K562 (cell line): ENCODE measurements around the gene FSD1L. TPM values are rescaled to one million over a fixed set of nuclear protein-coding genes. Genes with fewer than 3 reads are reported as not detected.

Experiments used
- ATAC-seq: fragments of 200-7000 bp; cut with Tn5 transposase; 3 replicates; pipeline ENCODE4 v1.9.1; 2020; ENCODE audit warnings: moderate library complexity
- BruUV-seq: library from RNA; stranded (reverse); fragments of 400-500 nt; replicated peaks from 2 replicates; lab custom pipeline; 2021; lab: Mats Ljungman, UMichigan
- CTCF ChIA-PET: fragments of 300-600 bp; formaldehyde crosslinking; extraction: SDS; loops from one replicate; lab custom pipeline; 2021; ENCODE audit warnings: low intra/inter-chr PET ratio; lab: Yijun Ruan, JAX
- POLR2A ChIA-PET: fragments of 300-600, 350-650 bp; sonication (Branson Sonifier 250); formaldehyde crosslinking; extraction: SDS; loops from one replicate; lab custom pipeline; 2021; ENCODE audit warnings: antibody characterized with exemption, inconsistent platforms; lab: Yijun Ruan, JAX
- DNase-seq, 4 experiments: peaks; one replicate each; pipeline versions ENCODE4 v3.0.0 to v3.0.0-alpha.2; 2011 to 2018; ENCODE audit warnings: low spot score in 3 of 4, mixed read lengths in 3 of 4; ENCODE audit errors: extremely low read depth in 1 of 4
- FAIRE-seq: peaks from 2 replicates; lab custom pipeline; 2011; peaks lifted over from hg19 to GRCh38; lab: Jason Lieb, UNC
- H2AFZ ChIP-seq: 2 replicates; pipeline ENCODE4 v1.6.0; 2011; ENCODE audit warnings: low read depth, low read length, control low read depth, inconsistent platforms
- H3K27ac ChIP-seq: fragments of 200-600 bp; 3 replicates; pipeline ENCODE4 v1.8.0; 2011; ENCODE audit warnings: low read depth, mild to moderate bottlenecking, control low read depth, inconsistent platforms, low read length, moderate library complexity, mixed read lengths; ENCODE audit errors: extremely low read depth
- H3K27me3 ChIP-seq, 2 experiments: fragments of 300-600 bp in 1 of 2; 2 replicates in 1 of 2; 3 replicates in 1 of 2; pipeline versions ENCODE4 v1.6.0 to v1.8.0; 2011; ENCODE audit warnings: inconsistent platforms in 2 of 2, low read length in 2 of 2, mild to moderate bottlenecking in 1 of 2, mixed read lengths in 1 of 2, moderate library complexity in 1 of 2; ENCODE audit not compliant: control insufficient read depth in 2 of 2, insufficient read depth in 2 of 2
- H3K36me3 ChIP-seq: fragments of 300-600 bp; 3 replicates; pipeline ENCODE4 v1.8.0; 2011; ENCODE audit warnings: mild to moderate bottlenecking, low read length, inconsistent platforms; ENCODE audit not compliant: control insufficient read depth, insufficient read depth
- H3K4me1 ChIP-seq, 2 experiments: fragments of 200-600 bp in 1 of 2; replicated peaks in 1 of 2; 2 replicates in 1 of 2; 3 replicates in 1 of 2; pipeline versions ENCODE4 v1.5.1 to v1.8.0; 2011; ENCODE audit warnings: inconsistent platforms in 2 of 2, low read length in 2 of 2, mild to moderate bottlenecking in 1 of 2, mixed read lengths in 1 of 2, moderate library complexity in 1 of 2; ENCODE audit not compliant: control insufficient read depth in 2 of 2, insufficient read depth in 2 of 2
- H3K4me2 ChIP-seq: 2 replicates; pipeline ENCODE4 v1.6.1; 2011; ENCODE audit warnings: low read length, control low read depth, inconsistent platforms, mixed read lengths; ENCODE audit not compliant: insufficient read depth
- H3K4me3 ChIP-seq: fragments of 200-600 bp; sonication (generic), shearing (Covaris generic); 2 replicates; pipeline ENCODE4 v1.5.1; 2016; ENCODE audit warnings: control low read depth, inconsistent platforms
- H3K79me2 ChIP-seq: fragments of 200-600 bp; 3 replicates; pipeline ENCODE4 v1.8.0; 2011; ENCODE audit warnings: low read length, inconsistent platforms; ENCODE audit not compliant: control insufficient read depth, insufficient read depth
- H3K9ac ChIP-seq, 2 experiments: 2 replicates each; pipeline versions ENCODE4 v1.6.0 to v1.6.1; 2011; ENCODE audit warnings: low read depth in 2 of 2, low read length in 2 of 2, control low read depth in 1 of 2, inconsistent platforms in 1 of 2, mild to moderate bottlenecking in 1 of 2, mixed read lengths in 1 of 2; ENCODE audit not compliant: insufficient read depth in 1 of 2
- H3K9me1 ChIP-seq: one replicate; pipeline ENCODE4 v1.6.0; 2011; ENCODE audit warnings: inconsistent platforms, mild to moderate bottlenecking, low read length, moderate library complexity; ENCODE audit not compliant: control insufficient read depth, insufficient read depth
- H3K9me3 ChIP-seq: replicated peaks from 2 replicates; pipeline ENCODE4 v1.5.1; 2011; ENCODE audit warnings: low read depth, low read length, inconsistent platforms; ENCODE audit not compliant: control insufficient read depth, insufficient read depth
- H4K20me1 ChIP-seq: replicated peaks from 2 replicates; pipeline ENCODE4 v1.6.1; 2011; ENCODE audit warnings: low read length, inconsistent platforms, mixed read lengths; ENCODE audit not compliant: control insufficient read depth, insufficient read depth
- PHB2 ChIP-seq: fragments of 450-650 bp; IDR thresholded peaks from 2 replicates; pipeline ENCODE4 v1.6.1; 2017; ENCODE audit warnings: low read depth
- RAD21 ChIP-seq, 2 experiments: fragments of 250-450 bp in 1 of 2; fragments of 450-650 bp in 1 of 2; sonication (Bioruptor Pico) in 1 of 2; formaldehyde crosslinking in 1 of 2; IDR thresholded peaks in 1 of 2; conservative IDR thresholded peaks in 1 of 2; 2 replicates each; pipeline versions ENCODE4 v1.4.0 to v1.8.0; 2020 to 2022; ENCODE audit warnings: mild to moderate bottlenecking in 2 of 2, moderate library complexity in 1 of 2
- WGBS: fragments of 100-300 bp; shearing (Covaris generic); methylation state at CpG from one replicate; pipeline ENCODE4 v1.1.6; 2016; ENCODE audit warnings: low coverage, mixed read lengths; ENCODE audit not compliant: insufficient coverage; ENCODE audit errors: missing lambda C conversion rate; 5-methylcytosine and 5-hydroxymethylcytosine counted together
- in situ Hi-C: fragments of 300-500 bp; cut with MboI; formaldehyde crosslinking; loops from 4 replicates; pipeline ENCODE4 v1.15.0; 2018; ENCODE audit warnings: inconsistent platforms, mixed read lengths
- intact Hi-C: fragments of 100-400 bp; cut with micrococcal nuclease; formaldehyde crosslinking; loops from 2 replicates; pipeline ENCODE4 v1.14.2; 2022
- polyA plus RNA-seq, 8 experiments: library from polyadenylated mRNA; depleted of rRNA in 4 of 8; stranded (reverse) in 5 of 8; unstranded in 3 of 8; fragments of >200 nt; fragmentation: Nextera tagmentation in 2 of 8; fragmentation: Illumina TruSeq in 1 of 8; extraction: Ambion mirVana in 2 of 8; extraction: Trizol in 1 of 8; gene quantifications; 2 replicates each; pipeline versions ENCODE4 v1.2.1 to v1.2.3, GENCODE V29; 2011 to 2014; ENCODE audit warnings: inconsistent platforms in 1 of 8, missing spikeins in 1 of 8
- total RNA-seq, 7 experiments: library from RNA; depleted of rRNA in 6 of 7; stranded (reverse); fragments of >200 nt in 6 of 7; fragmentation: Illumina TruSeq in 2 of 7; extraction: Trizol in 2 of 7; gene quantifications; 2 replicates each; pipeline versions ENCODE4 v1.2.1 to v1.2.3, GENCODE V29; 2011 to 2021; ENCODE audit warnings: low replicate concordance in 1 of 7
- TF ChIP-seq, protein P1 (sequence below), 3 experiments: IDR thresholded peaks in 2 of 3; conservative IDR thresholded peaks in 1 of 3; 2 replicates each; pipeline ENCODE4 v1.5.1; 2011 to 2012; ENCODE audit warnings: low read length in 3 of 3, mild to moderate bottlenecking in 3 of 3, control low read depth in 2 of 3, improper control_type of control experiment in 1 of 3, inconsistent platforms in 1 of 3, low read depth in 1 of 3, mixed read lengths in 1 of 3, moderate library complexity in 1 of 3; ENCODE audit not compliant: insufficient read depth in 2 of 3

FSD1L gene
- total and polyA plus RNA-seq, 9 of the 15 experiments (the other 6 are each of a cell fraction or from before 2014, with no cell fraction given) = 0.95 to 4.2 (median 2.1) TPM

DNA sequence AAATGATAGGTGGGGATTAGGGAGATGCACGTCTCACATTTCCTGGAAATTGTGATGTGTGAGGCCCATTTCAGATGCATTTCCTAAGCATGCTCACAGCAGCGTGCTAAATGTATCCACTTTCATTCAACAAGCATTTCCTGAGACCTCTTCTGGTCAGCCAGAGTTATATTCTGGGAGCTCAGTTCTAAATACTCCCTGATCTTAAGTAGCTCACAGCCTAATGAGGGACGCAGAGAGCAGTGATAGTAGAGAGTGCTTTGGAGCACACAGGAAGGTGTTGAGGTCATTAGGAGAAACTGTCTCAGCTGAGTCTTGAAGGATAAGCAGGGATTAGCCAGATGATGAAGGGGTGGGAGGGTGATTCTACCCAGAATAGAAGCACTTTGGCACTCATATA, 46.2 kb upstream of the FSD1L start:
- POLR2A ChIA-PET = no interaction called here
- in situ Hi-C loops = loop anchor here (10.0 kb wide), 1 partner anchor 617 kb away; no protein-coding TSS in a partner anchor
- Histone ChIP-seq H3K27me3 (peaks cover 24 to 27% of the 10 kb centered on the region in 2 experiments), H3K4me2 (no peak overlapping the region), H3K27ac (no peak overlapping the region), H3K9ac (no peak overlapping the region)
- ATAC-seq (no peak), DNase-seq (no peak)
- BruUV-seq = no TSS peak
- TF ChIP-seq RAD21 (CRISPR knock-in tag; conservative IDR thresholded peaks at IDR 0.05 in 1 of 2, IDR thresholded peaks at IDR 0.05 in 1 of 2) = peak in 1 of 2 experiments; percentile 20; a peak in 1 of 4 replicates
- TF ChIP-seq, protein P1, sequence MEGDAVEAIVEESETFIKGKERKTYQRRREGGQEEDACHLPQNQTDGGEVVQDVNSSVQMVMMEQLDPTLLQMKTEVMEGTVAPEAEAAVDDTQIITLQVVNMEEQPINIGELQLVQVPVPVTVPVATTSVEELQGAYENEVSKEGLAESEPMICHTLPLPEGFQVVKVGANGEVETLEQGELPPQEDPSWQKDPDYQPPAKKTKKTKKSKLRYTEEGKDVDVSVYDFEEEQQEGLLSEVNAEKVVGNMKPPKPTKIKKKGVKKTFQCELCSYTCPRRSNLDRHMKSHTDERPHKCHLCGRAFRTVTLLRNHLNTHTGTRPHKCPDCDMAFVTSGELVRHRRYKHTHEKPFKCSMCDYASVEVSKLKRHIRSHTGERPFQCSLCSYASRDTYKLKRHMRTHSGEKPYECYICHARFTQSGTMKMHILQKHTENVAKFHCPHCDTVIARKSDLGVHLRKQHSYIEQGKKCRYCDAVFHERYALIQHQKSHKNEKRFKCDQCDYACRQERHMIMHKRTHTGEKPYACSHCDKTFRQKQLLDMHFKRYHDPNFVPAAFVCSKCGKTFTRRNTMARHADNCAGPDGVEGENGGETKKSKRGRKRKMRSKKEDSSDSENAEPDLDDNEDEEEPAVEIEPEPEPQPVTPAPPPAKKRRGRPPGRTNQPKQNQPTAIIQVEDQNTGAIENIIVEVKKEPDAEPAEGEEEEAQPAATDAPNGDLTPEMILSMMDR (IDR thresholded peaks at IDR 0.05 in 2 of 3, conservative IDR thresholded peaks at IDR 0.05 in 1 of 3; ENCODE audit: insufficient read depth in 2 of 3, low read depth in 1 of 3, low read length in 3 of 3) = peak in 1 of 3 experiments; percentile 10; a peak in 1 of 6 replicates
- TF ChIP-seq PHB2 = no peak
- TF ChIP-seq, all 486 proteins: peak for 2
- H3K9me1 ChIP-seq = no peaks in the 10 kb centered on the region
- CTCF ChIA-PET = no interaction called here
- intact Hi-C loops = no loop called here
- no peaks in the 10 kb centered on the region for H3K4me1 ChIP-seq
- H3K79me2 ChIP-seq = no peaks in the 10 kb centered on the region
- H3K36me3 ChIP-seq = no peaks in the 10 kb centered on the region
- FAIRE-seq = no peak
- no peaks in the 10 kb centered on the region for H3K9me3 ChIP-seq
- no peak overlapping the region for H3K4me3 ChIP-seq
- WGBS = 0% methylated on average over 3 of the region's 3 CpGs
- no peaks in the 10 kb centered on the region for H4K20me1 ChIP-seq
- no peak overlapping the region for H2AFZ ChIP-seq
